Measurements from ENCODE around the gene NT5DC1.

NT5DC1 gene

DNA sequence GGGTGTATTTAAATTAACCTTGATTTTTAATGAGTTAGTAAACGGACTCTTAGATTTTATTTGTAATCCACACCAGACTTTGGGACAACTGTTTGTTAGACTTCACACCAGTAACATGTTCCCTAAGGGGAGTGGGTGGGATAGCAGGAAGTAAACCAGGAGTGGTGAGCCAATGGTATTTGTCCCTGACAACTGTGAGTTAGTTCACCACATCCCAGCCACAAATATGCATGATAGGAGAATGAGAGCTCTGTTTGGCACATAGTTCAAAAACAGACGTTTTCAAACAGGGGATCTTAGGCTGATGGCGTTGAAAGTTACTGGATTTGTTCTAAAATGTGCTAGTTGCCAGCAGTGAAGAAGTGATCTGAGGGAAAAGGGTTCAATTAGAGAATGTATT lies 44.0 kb downstream of the NT5DC1 start:
- no peak for DNase-seq

DNA sequence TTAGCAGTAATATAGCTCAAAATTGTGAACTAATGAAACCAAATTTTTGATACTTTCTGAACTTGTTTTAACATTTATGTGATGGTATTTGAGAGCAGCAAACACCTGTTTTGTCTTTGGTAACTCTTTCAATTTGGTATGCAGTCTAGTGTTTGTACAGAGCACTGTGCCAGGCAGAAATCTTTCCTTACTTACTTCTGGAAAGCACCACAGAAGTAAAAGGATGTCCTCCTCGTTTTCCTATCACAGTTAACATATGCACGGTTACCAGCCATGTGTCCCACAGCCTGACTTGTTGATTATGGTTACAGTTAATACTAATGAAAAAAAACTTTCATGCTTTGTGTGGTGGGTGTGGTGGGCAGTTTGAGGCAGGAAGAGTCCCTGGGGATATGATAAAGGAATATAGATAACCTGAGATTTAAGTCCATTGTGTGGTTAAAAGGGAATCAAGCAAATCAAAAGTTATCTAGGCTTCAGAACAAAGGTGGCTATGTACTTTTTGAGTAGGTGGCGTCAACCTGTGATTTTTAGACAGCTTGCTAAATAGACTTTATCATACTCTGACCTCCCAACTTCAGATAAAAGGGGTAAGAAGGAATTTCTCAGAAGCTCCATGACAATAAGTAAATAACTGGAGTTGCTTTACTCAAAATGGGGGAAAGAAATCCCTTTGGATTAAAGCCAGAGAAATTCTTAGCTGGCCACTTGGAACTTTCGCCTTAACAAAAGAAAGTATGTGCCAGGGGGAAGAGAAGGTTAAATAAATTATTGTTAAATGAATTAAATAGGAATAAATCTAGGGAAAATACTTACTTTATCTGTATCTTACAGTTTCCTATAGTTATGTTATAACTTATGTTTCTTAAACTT lies 45.4 kb downstream of the NT5DC1 start:
- DNase-seq = no peak

DNA sequence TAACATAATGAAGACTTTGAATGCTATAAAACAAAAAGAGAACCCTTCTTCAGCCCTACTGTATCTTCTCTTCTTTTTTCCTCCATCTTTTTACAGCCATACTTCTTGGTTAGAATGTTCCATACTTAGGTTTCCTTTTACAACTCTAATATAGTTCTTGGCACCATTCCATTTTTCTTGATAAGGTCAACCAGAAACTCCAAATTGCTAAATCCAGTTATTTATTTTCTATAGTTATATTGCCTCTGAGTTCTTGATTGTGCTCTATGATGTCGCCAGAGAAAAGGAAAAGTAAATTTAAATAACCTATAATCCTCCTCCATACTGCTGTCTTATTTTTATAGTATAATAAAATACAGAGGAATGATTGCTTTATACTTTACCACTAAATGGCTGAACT lies 52.0 kb downstream of the NT5DC1 start:
- DNase-seq = no peak

DNA sequence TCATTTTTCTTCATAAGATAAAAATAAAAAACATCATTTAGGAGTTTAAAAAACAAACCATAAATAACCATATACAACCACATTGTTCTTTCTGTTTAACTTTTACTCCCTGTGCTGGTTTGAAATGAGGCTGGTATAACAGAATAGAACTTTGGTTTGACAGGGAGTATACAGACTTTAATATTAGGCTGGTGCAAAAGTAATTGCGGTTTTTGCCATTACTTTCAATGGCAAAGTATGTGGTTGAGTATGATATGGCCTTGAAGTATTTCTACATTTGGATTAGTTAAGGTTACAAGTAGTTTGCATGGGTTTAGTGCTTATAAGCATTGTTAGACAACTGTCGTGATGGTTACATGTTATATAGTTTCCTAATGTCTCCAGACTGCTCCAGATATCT lies 54.2 kb downstream of the NT5DC1 start:
- DNase-seq = no peak

DNA sequence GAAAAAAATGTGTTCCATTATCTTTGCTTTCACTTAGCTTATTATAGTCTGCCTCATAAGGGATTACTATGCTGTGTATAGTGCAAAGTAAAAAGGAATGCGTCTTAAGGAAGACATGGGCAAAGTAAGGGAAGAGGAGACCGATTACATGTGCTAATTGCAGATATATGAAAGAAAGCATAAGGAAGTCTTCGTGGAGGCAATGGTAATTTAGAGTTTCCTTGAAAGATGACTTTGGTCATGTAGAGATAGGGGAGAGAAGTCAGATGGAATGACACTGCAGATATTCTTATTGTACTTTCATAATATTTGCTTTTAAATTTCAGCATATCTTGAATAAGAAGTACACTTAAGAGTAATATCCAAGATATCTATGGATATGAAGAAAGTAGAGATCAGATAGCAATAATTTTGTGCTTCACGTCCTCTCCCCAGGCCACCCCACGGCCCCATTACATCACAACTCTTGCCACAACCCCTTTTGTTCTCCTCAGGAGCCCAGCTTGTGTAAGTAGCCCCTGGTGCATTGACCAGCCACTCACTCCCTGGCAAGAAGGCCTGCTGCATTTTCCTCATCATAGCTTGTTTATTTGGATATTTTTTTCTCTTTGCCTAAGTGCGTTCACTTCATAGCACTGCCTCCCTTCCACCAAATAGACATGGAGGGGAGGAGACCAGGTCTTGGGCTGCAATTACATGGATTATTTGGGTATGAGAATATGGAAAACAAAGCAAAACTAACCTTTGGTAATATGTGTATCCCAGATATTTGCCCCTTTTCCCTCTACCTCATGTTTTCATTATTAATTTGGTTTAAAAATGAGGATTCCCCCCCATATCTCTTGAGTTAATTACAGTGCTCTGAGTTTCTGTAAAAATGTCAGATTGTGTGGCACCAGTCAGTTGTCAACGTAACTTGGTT lies 56.0 kb downstream of the NT5DC1 start:
- DNase-seq = no peak

DNA sequence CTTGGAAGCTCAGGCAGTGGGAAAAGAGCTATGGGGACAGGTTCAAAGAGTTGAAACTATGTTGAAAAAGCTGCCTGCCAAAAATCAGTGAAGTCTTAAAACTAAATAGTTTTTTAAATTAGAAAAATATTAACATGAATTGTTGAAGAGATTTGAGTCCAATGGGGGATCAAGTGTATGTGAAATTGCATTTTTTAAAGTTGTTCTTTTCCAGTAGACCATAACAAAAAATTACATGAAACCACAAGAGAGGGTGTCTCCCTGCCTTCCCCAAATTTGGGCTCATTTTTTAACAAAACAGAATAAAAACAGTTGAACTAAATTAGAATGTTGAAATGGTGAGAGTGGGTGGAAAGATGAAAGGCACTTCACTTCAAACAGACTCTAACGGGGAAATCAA lies 56.7 kb downstream of the NT5DC1 start:
- DNase-seq = no peak

DNA sequence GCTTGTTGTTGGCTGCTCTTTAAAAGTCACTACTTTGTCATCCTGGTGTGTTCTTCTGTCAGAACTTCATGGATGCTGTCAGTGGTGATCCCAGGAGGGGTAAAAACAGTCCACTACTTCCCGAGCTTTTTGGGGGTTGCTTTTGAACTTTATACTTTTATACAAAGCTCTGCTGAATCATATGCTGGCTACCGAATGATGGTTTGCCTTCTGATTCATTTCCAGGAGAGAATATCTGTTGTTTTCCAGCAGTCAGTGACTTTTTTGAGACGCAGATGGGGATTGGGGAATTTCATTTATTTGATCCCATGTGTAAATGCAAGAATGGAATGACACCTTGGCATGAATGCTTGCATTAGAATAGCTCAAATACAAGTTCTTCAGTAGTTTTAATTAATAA lies 58.0 kb downstream of the NT5DC1 start:
- DNase-seq = no peak

DNA sequence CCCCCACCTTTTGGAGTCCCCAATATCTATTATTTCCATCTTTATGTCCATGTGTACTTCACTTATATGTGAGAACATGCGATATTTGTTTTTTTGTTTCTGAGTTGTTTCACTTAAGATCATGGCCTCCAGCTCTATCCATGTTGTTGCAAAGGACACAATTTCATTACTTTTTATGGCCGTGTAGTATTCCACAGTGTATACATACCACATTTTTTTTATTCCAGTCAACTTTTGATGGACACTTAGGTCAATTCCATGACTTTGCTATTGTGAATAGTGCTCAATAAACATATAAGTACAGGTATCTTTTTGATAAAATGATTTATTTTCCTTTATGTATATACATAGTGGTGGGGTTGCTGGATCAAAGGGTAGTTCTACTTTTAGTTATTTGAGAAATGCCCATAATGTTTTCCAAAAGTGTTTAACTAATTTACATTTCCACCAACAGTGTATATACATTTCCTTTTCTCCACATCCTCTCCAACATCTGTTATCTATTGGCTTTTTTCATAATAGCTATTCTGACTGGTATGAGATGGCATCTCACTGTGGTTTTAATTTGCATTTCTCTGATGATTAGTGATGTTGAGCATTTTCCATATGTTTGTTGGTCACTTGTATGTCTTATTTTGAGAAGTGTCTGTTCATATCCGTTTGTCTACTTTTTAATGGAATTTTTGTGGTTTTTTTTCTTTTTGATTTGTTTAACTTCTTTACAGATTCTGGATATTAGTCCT lies 59.3 kb downstream of the NT5DC1 start:
- no peak for DNase-seq

DNA sequence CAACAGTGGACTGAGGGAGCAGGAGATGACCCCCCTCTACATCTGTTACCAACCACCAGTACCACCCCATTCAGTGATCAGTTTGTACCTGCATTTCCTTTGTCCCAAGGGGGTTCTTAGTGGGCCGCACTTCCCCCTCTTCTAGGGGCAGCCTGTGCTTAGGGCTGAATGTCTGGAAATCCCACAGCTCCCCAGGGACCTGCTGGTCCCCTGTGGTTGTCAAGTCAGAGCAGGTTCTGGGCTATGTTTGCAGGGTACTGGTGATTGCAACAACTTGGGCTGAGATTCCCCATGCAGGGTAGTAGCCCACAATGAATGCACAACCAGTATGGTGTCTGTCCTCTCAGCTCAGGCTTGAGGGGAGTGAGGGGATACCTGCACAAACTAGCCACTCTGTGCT lies 64.9 kb downstream of the NT5DC1 start:
- DNase-seq = no peak

DNA sequence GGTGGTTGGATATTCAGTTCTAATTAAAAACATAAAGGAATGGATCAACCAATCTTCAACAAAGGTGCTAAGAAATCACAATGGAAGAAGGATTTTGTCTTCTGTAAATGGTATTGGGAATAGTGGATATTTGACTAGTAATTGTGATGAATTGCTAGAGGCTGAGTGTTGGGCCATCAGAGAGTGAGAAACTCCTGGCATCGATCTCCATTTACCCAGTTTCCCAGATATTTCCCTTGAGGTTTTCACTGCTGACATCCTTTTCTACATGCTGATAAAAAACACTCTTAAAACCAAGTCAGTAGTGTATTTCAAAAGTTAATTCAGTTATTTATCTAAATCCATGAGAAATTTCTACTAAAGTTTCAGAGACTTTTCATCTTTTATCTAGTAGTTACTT lies 65.7 kb downstream of the NT5DC1 start:
- no peak for DNase-seq

DNA sequence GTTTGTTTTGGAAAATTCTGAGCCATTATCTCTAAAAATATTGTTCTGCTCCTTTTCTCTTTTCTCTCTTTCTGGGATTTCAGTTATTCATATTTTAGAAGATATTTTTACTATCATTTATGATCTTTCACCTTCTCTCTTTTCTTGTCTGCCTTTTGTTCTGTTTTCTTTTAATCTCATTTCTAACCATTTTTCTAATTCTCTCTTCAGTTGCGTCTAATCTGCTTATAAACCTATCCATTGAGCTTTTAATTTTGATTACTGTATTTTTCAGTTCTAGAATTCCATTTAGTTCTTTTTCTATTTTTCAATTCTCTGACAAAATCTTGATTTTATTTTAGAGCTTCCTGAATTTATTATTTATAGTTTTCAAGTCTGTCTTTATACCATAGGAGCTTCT lies 67.5 kb downstream of the NT5DC1 start:
- no peak for DNase-seq

DNA sequence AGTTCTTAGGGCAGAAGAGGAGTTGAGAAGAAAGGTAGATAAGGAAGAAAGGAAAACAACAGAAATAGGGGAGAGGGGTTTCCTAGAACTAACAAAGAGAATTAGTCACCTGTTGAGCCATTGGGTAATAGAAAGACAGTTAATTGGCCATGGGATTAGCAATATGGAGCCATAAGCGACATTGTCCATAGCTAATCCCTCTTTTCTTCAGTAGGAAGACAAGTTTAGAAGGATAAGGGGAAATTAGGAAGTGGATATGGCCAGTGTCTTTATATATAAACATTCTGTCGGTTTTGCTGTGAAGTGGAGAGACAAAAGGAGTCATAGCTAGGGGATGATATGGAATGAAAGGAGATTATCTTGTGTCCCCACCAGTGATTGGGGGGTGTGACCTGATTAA lies 69.2 kb downstream of the NT5DC1 start:
- DNase-seq = no peak

DNA sequence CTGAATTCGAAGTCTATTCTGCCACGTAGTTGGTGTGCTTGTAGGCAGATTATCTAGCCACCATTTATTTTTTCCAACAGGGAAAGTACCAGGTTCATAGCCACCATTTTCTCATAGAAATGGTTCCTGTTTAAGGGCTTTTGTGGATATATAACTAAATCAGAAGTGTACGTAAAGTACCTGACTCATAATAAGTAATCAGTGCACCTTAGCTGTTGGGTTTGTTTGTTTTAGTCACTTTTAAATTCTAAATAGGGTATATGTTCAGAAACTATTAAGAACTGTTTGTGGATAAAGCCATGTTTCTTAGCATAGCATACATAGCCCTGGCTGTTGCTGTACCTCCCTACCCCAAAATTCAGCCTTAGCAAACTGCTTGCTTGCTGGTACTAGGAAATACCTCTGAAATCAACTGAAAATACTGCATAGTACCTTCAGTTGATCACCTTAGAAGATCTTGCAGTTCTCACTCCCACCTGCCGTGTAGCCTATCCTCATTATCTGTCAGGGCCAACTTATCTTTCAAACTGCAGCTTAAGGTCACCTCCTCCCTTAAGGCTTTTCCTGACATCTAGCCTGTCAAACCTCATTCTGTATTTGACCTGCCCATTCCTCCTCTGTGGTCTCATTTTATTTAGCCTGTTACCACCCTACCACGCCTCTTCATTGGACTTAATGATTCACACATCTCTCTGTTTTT lies 69.9 kb downstream of the NT5DC1 start:
- no peak for DNase-seq

DNA sequence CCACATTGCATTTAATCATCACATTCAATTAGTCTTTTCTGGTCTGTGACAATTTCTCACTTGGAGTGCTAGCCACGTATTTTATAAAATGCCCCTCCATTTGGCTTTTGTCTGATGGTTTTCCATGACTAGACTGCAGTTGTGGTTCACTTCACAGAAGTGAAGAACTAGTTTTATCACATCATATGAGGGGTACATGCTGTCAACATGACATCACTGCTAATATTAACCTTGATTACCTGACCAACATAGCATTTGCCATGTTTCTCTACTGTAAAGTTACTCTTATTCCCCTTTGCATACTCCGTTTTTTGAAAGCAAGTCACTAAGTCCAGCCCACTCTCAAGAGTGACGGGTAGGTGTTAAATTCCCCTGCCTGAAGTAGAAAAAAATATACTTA lies 73.3 kb downstream of the NT5DC1 start:
- no peak for DNase-seq

DNA sequence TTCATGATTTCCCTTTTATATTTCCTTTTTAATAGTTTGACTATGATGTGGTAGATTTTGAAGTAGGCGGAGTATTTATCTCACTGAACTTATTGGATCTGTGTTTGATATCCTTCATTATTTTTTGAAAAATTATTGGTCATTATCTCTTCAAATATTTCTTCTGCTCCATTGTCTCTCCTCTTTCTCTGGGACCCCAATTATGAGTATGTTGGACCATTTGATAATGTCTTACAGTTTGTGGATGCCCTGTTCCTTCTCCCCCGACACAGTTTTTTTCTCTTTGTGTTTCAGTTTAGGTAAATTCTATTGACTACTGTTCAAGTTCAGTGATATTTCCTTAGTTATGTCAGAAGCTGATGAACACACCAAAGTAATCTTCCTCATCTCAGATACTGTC lies 74.7 kb downstream of the NT5DC1 start:
- no peak for DNase-seq

DNA sequence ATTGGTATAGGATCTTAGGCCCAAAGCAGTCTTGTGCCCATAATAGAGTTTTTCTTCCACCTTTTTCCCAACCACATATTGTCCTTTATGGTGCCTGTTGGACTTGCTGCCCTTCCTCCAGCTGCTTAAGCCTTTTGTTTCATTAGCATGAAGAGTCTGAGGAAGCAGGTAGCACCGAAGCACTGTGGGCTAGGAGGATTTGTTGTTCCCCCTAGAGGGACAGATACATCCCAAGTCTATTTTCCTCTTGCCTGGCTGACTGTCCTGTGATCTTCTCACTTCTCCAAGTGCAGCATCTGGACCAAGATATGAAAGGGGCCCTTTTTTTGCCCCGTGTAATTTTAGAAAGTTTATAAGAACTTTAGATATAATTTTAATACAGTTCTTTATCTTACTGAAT lies 75.9 kb downstream of the NT5DC1 start:
- DNase-seq = no peak

DNA sequence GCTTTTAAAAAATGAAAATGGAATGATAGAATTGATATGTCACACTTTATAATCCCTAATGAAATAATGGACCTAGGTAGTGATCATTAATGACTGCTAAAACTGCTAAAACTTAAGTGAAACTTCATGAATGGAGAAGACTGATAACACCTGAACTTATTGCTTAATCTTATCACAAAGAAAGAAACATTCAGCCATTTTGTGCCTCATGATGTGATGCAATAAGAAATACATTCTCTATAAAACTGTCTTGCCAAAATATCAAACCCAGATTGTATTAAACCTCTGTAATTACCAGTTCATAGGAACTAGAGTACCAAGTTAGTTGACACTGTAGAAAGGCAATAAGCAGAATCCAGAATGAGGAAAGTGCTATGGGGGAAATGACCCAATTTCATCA lies 79.7 kb downstream of the NT5DC1 start:
- DNase-seq = no peak

DNA sequence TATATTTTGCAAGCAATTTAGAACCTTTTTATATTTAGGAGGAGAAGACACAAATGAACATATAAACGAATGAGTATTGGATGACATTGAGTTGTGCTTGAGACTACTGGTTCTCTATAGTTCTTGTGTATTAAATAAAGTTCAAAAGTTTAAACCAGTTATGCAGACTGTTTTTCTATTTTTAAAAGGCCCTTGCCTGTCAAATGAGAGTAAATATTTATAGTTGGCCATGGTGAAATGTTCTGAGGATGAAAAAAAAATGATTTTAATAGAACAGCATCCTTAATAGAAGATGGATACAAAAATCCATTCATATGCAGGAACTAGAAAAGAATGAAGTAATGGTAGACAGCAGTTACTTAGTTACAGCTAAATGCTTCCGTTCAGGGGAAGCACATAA lies 88.8 kb downstream of the NT5DC1 start:
- no peak for DNase-seq

DNA sequence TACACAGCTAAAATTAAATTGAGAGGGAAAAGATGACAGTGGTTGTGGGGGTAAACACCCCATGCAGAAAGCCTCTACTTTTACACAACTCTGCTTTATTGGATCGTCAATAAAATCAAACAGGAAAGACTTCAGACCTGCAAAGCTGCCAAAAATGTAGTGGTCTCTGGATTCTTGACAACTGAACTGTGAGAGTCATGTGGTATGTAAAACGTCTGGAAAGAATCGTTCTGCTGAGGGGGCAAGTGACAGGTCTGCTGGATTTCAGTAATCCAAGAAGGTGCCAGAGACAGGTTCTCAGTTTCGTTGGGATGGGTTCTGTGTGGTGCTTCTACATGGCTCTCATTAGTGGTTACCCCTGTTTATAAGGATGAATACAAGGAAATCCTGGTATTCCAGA lies 89.9 kb downstream of the NT5DC1 start:
- no peak for DNase-seq

DNA sequence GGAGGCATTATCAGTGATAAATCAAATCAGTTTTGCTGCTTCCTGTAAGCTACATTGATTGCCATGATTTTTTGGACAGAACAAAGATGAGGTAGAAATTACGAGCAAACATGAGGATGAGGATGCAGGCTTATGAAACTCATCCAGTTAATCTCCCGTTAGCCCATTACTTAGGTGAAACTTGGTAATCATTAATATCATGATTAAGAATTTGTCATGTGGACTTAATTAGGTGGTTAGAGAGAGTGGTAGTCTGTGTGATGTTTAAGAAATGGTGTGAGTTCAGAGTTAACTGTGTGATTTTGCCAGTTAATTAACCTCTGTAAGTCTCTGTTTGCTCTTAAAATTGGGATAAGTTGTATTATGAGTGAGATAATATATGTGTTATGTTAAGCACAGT lies 91.2 kb downstream of the NT5DC1 start:
- no peak for DNase-seq

DNA sequence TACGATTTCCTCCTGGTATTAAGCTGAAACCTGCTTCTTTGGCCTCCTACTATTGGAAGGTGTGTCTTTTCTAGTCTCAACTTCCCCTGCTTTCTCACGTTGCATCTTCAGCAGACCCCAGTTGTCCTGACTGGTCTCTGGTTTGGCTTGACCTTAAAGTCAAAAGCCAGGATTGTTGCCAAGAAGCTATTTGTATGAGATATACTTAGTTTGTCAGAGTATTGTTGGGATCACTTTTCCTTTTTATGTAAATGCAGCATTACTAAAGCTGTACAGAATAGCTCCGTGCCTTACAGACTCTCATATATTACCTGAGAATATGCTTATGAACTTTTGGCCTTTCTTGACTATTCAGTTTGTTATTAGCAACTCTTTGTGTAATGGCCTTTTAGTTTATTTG lies 92.1 kb downstream of the NT5DC1 start:
- no peak for DNase-seq

DNA sequence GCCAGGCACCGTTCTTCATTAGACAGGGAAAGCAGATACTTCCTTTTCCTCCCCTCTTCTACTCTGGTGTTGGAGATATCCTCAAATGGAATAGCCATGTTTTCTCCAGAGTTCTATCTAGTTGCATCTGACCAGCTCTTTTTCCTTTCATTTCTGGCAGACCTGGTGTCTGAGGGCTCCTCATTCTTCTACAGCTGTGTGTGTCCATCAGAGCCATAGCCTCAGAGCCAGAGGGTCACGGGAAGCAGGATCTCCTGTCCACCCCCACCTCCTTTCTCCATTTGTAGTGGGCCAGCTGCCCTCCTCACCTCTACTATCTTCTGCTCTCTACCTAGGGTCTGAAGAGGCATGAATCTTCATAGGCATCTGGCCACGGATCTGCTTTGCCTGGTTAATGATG lies 96.2 kb downstream of the NT5DC1 start:
- no peak for DNase-seq

Data from suppressor macrophage treated with lipopolysaccharide for 4 hours (primary cell).